Measurements from ENCODE around the gene FGR. TPM values are rescaled to one million over a fixed set of nuclear protein-coding genes. Genes with fewer than 3 reads are reported as not detected.

FGR gene
- total and polyA plus RNA-seq, 2 of the 13 experiments (the other 11 are each of a cell fraction or from before 2014, with no cell fraction given), result not detected

GRCh38 chr1:27621051-27621920 lies 13.7 kb downstream of the FGR start (continued):
- TF ChIP-seq PRDM4 (CRISPR knock-in tag; IDR thresholded peaks at IDR 0.05; ENCODE audit: borderline replicate concordance), result no peak
- TF ChIP-seq PRMT3 (CRISPR knock-in tag; IDR thresholded peaks at IDR 0.05; ENCODE audit: borderline replicate concordance, low read depth), result no peak
- TF ChIP-seq DBP (CRISPR knock-in tag; IDR thresholded peaks at IDR 0.05; ENCODE audit: not compliant biosample characterization), result no peak
- no peak for TF ChIP-seq ZNF609 (CRISPR knock-in tag; IDR thresholded peaks at IDR 0.05; ENCODE audit: borderline replicate concordance)
- TF ChIP-seq MIER2 (CRISPR knock-in tag; IDR thresholded peaks at IDR 0.05), result no peak
- TF ChIP-seq TOE1 (CRISPR knock-in tag; IDR thresholded peaks at IDR 0.05), result no peak
- no peak for TF ChIP-seq SATB2 (CRISPR knock-in tag; IDR thresholded peaks at IDR 0.05)
- TF ChIP-seq TEF (CRISPR knock-in tag; IDR thresholded peaks at IDR 0.05), result no peak
- TF ChIP-seq ZNF772 (CRISPR knock-in tag; IDR thresholded peaks at IDR 0.05), result no peak
- peak; percentile 26; the same call in 1 of the 2 replicates for TF ChIP-seq ARID3A (IDR thresholded peaks at IDR 0.05; ENCODE audit: low read depth, low read length)
- TF ChIP-seq CTCF (CRISPR knock-in tag; IDR thresholded peaks at IDR 0.05), result 0 out of 2 replicates have a peak, but pooled peaks have one; percentile 1
- TF ChIP-seq AGO1 (IDR thresholded peaks at IDR 0.05; ENCODE audit: low read depth, low read length, poor library complexity, severe bottlenecking), result no peak
- no peak for TF ChIP-seq SMARCE1 (IDR thresholded peaks at IDR 0.05; ENCODE audit: borderline replicate concordance)
- TF ChIP-seq AHR (CRISPR knock-in tag; IDR thresholded peaks at IDR 0.05), result no peak
